Activated CD4-positive, alpha-beta T cell treated with anti-CD3 and anti-CD28 coated beads, Interleukin-2, amount 10 ng/mL, durations not matched to agents 24 days and 14 days (primary cell): Measurements from ENCODE around the gene GYPE. TPM values are rescaled to one million over a fixed set of nuclear protein-coding genes. Genes with fewer than 3 reads are reported as not detected.
"Not testable (repeated sequence)": the region's sequence is repeated elsewhere in the genome, so short reads cannot be mapped to it uniquely, and the experiment has no call there.

ENCODE experiments used
- DNase-seq: peaks from one replicate; pipeline ENCODE4 v3.0.0; 2022
- H3K27ac Mint-ChIP-seq: one replicate; pipeline ENCODE4 v1.8.0; 2022; ENCODE audit warnings: mild to moderate bottlenecking, mixed read lengths
- H3K27me3 Mint-ChIP-seq: one replicate; pipeline ENCODE4 v1.8.0; 2022; ENCODE audit warnings: mixed read lengths
- H3K36me3 Mint-ChIP-seq: one replicate; pipeline ENCODE4 v1.8.0; 2022; ENCODE audit warnings: low read depth, mild to moderate bottlenecking, mixed read lengths
- H3K4me1 Mint-ChIP-seq: one replicate; pipeline ENCODE4 v1.8.0; 2021; ENCODE audit warnings: mixed read lengths
- H3K4me3 Mint-ChIP-seq: one replicate; pipeline ENCODE4 v1.8.0; 2022; ENCODE audit warnings: mild to moderate bottlenecking, moderate library complexity, mixed read lengths
- H3K9me3 Mint-ChIP-seq: one replicate; pipeline ENCODE4 v1.8.0; 2021; ENCODE audit warnings: mixed read lengths
- intact Hi-C: fragments of 100-400 bp; cut with micrococcal nuclease; formaldehyde crosslinking; loops from one replicate; pipeline ENCODE4 v1.15.1; 2023
- total RNA-seq: library from RNA; stranded (reverse); gene quantifications from 2 replicates; pipeline ENCODE4 v1.2.3, GENCODE V29; 2022

GYPE gene
- not detected in 2 replicates for total RNA-seq

DNA sequence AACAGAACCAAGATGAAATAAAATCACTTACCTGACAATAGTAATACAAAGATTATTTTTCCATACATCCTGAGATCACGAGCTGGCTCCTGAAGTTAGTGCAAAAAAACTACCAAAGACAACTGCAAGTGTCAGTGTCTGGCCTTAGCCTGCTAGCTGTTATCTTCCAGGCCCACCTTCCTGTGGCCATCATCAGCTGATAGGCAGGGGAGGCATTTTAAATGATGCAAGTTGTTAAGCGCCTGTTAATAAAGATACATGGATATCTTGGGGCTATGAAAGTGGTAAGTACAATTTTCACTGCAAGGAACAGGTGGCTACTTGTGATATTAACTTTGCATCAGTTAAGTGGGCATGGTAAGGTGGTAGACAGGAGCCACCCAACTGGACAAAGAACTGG, at the start of gene GYPE:
Gene GYPE, minus strand, starts transcription at position 120 of the 400 bp plus-strand sequence. Its CDS starts 52 bp downstream, at position 68.
- H3K36me3 Mint-ChIP-seq, H3K9me3 Mint-ChIP-seq, H3K27ac Mint-ChIP-seq, H3K27me3 Mint-ChIP-seq, DNase-seq, H3K4me1 Mint-ChIP-seq, H3K4me3 Mint-ChIP-seq: not testable (repeated sequence)
- intact Hi-C loops, result loop anchor here (5.0 kb wide), 1 partner anchor 133 kb away; no protein-coding TSS in a partner anchor

DNA sequence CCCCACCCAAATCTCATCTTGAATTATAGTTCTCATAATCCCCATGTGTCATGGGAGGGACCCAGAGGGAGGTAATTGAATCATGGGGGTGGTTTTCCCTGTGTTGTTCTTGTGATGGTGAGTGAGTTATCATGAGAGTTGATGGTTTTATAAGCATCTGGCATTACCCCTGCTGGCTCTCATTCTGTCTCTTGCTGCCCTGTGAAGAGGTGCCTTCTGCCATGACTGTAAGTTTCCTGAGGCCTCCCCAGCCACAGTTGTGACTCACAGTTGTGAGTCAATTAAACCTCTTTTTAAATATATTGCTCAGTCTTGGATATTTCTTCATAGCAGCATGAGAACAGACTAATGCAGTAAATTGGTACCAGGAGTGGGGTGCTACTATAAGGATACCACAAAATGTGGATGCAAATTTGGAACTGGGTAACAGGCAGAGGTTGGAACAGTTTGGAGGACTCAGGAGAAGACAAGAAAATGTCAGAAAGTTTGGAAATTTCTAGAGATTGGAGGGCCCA, 46.2 kb upstream of the GYPE start:
- H3K9me3 Mint-ChIP-seq, H3K36me3 Mint-ChIP-seq, H3K27me3 Mint-ChIP-seq, H3K4me3 Mint-ChIP-seq, H3K4me1 Mint-ChIP-seq, intact Hi-C loops, DNase-seq, H3K27ac Mint-ChIP-seq: not testable (repeated sequence)

DNA sequence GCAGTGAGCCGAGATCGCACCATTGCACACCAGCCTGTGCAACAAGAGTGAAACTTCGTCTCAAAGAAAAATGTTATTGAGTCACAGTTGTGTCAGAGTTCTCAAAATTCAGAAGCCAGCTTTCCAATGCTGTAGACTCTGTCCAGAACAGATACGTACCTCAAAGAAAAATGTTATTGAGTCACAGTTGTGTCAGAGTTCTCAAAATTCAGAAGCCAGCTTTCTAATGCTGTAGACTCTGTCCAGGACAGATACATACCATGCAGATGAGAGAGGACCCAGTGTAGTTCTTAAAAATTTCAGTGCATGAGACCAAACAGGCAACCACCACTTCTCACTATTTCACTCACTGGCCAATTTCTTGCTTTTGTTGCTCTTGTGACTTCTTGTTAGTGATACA, 45.6 kb upstream of the GYPE start:
- H3K27me3 Mint-ChIP-seq, H3K4me3 Mint-ChIP-seq, H3K9me3 Mint-ChIP-seq, intact Hi-C loops, DNase-seq, H3K4me1 Mint-ChIP-seq, H3K27ac Mint-ChIP-seq, H3K36me3 Mint-ChIP-seq: not testable (repeated sequence)

DNA sequence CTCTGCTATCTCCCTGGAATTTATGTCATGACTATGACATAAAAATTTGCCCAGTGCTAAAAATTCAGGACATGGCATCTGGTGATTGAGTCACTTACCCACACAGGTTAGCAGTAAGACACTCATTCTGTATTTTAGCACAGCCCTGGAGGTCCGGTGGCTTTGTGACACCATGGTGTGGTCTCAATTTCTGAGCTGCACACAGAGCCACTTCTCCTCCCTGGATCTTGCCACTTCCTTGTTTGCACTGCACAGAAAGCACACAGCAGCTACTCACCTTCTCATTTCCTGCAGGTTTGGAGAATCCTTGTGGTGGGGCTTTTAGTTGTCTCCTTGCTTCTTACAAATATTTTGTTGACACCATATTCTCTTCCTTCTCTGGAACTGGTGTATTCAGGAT, 44.8 kb upstream of the GYPE start:
- H3K9me3 Mint-ChIP-seq, H3K4me1 Mint-ChIP-seq, H3K36me3 Mint-ChIP-seq, H3K27me3 Mint-ChIP-seq, H3K27ac Mint-ChIP-seq, intact Hi-C loops, H3K4me3 Mint-ChIP-seq, DNase-seq: not testable (repeated sequence)

DNA sequence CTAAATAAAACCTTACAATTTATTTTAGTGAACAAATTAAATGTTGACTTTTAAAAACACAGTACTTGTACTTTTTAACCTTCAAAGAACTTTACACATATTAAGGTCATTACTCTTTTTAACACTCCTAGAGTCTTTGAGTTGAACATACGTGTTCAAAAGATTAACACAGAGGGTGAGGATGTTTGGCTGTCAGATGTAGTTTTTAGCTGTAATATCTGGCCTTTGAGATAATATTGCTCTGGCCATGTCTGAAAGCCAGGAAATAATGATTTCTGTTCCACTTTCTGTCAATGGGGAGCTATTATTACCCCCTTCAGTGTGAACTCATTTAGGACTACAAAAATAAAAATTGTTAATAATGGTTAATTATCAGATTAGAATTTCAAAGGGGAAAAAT, 42.1 kb upstream of the GYPE start:
- H3K27ac Mint-ChIP-seq, H3K27me3 Mint-ChIP-seq, H3K4me3 Mint-ChIP-seq, H3K36me3 Mint-ChIP-seq, intact Hi-C loops, H3K4me1 Mint-ChIP-seq, H3K9me3 Mint-ChIP-seq, DNase-seq: not testable (repeated sequence)

DNA sequence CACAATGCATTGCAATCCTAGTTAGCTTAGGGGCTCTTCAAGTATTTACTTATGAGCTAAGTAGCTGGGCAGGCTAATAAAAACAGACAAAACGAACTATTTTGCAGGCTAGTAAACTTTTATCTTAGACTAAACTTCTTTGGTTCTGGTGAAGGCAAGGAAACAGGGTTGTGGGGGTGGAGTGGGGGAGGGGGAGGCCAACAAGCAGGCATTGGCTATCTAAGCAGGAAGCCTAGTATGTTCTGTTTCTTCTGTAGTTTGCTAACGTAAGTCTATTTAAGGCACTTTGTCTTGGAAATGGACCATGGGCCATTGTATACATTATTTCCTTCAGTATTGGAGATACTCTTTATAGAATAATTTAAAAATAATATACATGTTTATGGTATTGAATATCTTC, 35.3 kb upstream of the GYPE start:
- intact Hi-C loops, H3K9me3 Mint-ChIP-seq, H3K27me3 Mint-ChIP-seq, H3K36me3 Mint-ChIP-seq, H3K4me1 Mint-ChIP-seq, DNase-seq, H3K4me3 Mint-ChIP-seq, H3K27ac Mint-ChIP-seq: not testable (repeated sequence)

DNA sequence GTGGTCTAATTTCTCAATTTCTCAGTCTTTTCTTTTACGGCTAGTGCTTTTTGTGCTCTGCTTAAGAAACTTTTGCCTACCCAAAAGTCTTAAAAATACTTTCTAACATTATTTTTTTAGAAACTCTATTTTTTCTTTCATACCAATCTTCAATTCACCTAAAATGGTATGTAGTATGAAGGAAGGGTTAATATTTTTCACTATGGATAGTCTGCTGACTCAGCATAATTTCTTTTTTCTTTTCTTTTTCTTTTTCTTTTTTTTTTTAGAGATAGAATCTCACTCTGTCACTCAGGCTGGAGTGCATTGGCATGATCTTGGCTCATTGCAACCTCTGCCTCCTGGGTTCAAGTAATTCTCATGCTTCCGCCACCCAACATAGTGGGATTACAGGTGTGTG, 34.2 kb upstream of the GYPE start:
- Mint-ChIP-seq H3K36me3 (no peaks in the 10 kb centered on the region), H3K27ac (no peak overlapping the region)
- intact Hi-C loops, result no loop called here

DNA sequence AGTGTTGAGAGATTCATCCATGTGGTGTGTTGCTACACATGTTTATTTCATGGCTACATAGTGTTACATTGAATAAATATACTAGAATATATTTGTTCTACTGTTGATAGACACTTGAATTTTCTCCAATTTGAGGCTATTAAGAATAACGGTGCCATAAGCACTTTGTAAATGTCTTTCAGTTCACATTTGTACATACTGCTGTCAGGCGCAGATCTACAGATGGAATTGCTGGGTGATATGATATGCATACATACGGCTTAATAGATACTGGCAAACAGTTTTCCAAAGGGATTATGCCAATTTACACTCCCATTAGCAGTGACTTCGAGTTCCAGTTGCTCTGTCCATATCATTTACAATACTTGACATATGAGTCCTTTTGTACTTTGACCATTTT, 33.5 kb upstream of the GYPE start:
- H3K9me3 Mint-ChIP-seq, H3K4me1 Mint-ChIP-seq, H3K27me3 Mint-ChIP-seq, intact Hi-C loops, H3K36me3 Mint-ChIP-seq, H3K27ac Mint-ChIP-seq, H3K4me3 Mint-ChIP-seq: not testable (repeated sequence)
- DNase-seq, result peak; percentile 10

More for the DNA sequence above, 34.2 kb upstream of the GYPE start:
- Mint-ChIP-seq H3K4me1 (no peaks in the 10 kb centered on the region), H3K9me3 (no peaks in the 10 kb centered on the region), H3K27me3 (no peaks in the 10 kb centered on the region), H3K4me3 (no peak overlapping the region)
- peak; percentile 27 for DNase-seq

DNA sequence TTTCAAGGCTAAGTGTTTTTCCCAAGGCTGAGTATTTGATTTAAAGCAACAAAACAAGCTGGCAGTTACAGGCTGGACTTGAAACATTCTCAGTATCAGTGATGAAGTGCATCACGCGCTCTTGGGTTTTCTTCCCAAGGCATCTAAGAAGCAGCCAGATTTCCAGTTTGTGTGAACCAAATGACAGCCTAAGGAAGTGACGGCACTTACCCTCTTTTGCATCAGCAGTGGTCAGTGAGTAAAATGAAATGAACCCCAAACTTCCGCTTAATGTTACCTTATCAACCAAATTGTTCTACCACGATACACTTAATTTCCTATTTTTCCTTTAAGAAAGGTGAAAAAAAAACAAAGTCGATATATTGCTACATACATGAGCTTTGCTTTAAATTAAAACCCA, 15.8 kb upstream of the GYPE start:
- H3K9me3 Mint-ChIP-seq, result no peaks in the 10 kb centered on the region
- H3K4me1 Mint-ChIP-seq, result no peaks in the 10 kb centered on the region
- H3K36me3 Mint-ChIP-seq, result no peaks in the 10 kb centered on the region
- intact Hi-C loops, result no loop called here
- no peak overlapping the region for H3K4me3 Mint-ChIP-seq
- H3K27me3 Mint-ChIP-seq, result no peaks in the 10 kb centered on the region
- no peak overlapping the region for H3K27ac Mint-ChIP-seq
- no peak for DNase-seq

DNA sequence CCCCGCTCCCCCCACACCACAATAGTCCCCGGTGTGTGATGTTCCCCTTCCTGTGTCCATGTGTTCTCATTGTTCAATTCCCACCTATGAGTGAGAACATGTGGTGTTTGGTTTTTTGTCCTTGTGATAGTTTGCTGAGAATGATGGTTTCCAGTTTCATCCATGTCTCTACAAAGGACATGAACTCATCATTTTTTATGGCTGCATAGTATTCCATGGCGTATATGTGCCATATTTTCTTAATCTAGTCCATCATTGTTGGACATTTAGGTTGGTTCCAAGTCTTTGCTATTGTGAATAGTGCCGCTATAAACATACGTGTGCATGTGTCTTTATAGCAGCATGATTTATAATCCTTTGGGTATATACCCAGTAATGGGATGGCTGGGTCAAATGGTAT, 11.1 kb upstream of the GYPE start:
- H3K4me3 Mint-ChIP-seq, H3K9me3 Mint-ChIP-seq, intact Hi-C loops: not testable (repeated sequence)

DNA sequence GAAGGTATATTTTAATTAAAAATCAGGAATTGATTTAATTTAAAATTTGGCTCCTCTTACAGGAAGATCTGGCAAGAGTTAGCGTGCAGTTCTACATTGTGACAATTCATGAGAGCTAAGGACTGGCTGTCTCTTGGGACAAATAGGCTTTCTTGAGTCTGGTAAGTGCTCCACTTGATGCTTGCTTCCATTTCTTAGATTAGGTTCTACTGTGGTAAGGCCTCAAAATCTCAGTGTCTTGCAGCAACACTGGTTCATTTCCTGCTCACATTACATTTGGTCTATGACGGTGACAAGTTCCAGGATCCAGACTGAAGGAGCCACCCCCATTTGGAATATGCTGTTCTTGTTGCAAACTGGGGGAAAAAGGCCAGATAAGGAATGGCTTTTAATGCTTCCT, 7.1 kb upstream of the GYPE start:
- H3K9me3 Mint-ChIP-seq, H3K4me3 Mint-ChIP-seq, H3K27ac Mint-ChIP-seq, intact Hi-C loops, H3K36me3 Mint-ChIP-seq, DNase-seq, H3K4me1 Mint-ChIP-seq: not testable (repeated sequence)
- H3K27me3 Mint-ChIP-seq, result peaks cover 12% of the 10 kb centered on the region

More for the DNA sequence above, 11.1 kb upstream of the GYPE start:
- H3K27me3 Mint-ChIP-seq, H3K27ac Mint-ChIP-seq, H3K4me1 Mint-ChIP-seq, H3K36me3 Mint-ChIP-seq, DNase-seq: not testable (repeated sequence)

DNA sequence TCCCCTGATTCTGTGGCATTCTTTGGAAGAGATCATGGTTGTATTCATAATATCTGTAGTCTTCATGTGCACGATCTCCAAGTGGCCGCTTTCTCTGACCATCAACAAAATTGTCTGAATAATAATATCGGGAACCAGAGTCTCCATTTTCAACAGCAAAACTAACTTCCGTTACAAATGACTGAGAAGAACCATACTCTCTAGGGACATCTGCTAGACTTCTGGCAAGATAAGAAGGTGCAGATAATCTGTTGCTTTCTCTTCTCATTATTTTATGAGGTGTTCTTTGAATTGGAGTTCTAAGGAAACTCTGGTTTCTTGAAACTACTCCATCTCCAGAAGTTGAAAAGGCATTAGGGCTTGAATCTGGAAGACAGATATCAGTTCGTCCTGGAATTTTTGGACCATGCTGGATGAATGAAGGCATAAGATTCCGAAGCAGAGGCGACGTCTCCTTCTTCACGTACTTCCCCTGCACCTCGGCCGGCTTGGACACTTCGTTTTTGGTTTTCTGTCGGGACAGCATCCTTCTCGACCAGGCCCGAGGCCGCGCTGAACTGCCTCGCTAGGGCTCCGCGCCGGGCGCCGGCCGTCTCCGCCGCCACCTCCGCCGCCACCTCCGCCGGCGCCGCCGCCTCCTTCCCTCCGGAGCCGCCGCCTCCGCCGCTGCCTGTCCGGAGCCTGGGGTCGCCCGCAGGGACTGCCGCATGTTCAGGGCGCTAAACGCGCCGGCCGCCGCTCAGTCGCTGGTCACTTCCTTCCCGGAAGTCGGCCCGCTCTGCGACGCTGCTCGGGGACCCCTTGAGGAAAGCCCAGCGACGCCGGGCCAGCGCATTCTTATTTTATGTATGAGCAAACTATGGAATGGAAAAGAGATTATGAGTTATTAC, 6.4 kb upstream of the GYPE start:
- H3K9me3 Mint-ChIP-seq, H3K27ac Mint-ChIP-seq, H3K4me1 Mint-ChIP-seq, intact Hi-C loops, H3K36me3 Mint-ChIP-seq: not testable (repeated sequence)
- Mint-ChIP-seq H3K4me3 (peak overlapping the region; percentile 76), H3K27me3 (peaks cover 12% of the 10 kb centered on the region)
- peak; percentile 67 for DNase-seq

DNA sequence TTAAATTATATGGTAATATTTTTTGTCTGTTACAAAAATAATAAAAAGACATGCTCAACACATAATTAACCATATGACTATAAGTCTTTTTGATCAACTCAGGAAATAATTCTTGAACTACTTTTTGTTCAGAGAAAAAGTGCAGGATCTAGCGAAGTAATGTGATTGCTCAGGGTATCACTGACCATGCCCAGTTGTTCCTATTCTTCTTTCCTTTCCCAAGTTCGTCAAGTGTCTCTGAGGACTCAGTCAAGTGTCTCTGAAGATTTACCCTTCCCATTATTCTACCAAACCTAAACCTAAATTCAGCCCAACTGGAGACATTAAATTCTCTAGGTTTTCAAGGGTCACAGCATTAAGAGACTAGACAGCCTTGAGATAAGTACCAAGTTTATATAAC, 5.5 kb upstream of the GYPE start:
- H3K4me1 Mint-ChIP-seq, DNase-seq, H3K27ac Mint-ChIP-seq, intact Hi-C loops, H3K36me3 Mint-ChIP-seq, H3K9me3 Mint-ChIP-seq: not testable (repeated sequence)
- Mint-ChIP-seq H3K4me3 (peak overlapping the region; percentile 24), H3K27me3 (peaks cover 12% of the 10 kb centered on the region)

DNA sequence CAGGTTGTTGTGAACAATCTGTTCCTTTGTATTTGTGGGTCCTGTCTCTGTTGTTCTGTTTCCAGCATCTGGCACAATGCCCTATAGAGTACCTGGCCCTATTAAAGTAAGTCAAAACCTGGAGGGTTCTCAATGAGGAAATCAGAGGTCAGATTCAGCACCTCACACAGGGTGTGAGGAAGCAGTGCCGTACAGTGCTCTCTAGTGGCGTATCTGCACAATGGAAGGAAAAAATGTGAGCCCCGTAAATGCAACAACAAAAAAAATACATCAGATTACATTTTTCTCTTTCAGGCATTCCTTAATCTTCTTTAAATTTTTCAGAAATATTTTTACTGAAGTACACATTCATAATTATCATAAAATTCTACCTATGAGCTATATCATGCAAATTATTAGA, 2.5 kb upstream of the GYPE start:
- H3K4me1 Mint-ChIP-seq, H3K36me3 Mint-ChIP-seq, H3K27ac Mint-ChIP-seq, H3K9me3 Mint-ChIP-seq, H3K4me3 Mint-ChIP-seq: not testable (repeated sequence)
- H3K27me3 Mint-ChIP-seq, result peaks cover 12% of the 10 kb centered on the region
- intact Hi-C loops, result loop anchor here (2.0 to 5.0 kb wide), 2 partner anchors 136 to 349 kb away; no protein-coding TSS in a partner anchor
- DNase-seq, result peak; percentile 62

DNA sequence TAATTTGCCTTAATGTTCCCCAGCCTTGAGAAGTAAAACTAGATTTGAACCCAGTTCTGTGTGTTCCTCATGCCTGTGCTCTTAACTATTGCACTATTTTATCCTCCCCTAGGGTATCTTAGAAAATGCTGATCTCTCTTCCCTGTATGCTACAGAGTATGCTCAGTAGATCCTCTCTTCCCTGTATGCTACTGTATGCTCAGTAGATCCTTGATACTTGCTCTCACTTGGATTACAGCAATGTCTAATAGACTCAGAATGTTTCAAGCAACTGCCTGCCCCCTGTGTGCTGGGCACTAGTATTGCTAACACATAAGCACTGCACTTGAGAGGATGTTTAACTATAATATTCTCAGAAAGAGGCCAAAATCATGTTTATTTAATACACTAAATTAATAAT, 928 bp downstream of the GYPE start:
- H3K9me3 Mint-ChIP-seq, H3K4me3 Mint-ChIP-seq, H3K27ac Mint-ChIP-seq, H3K4me1 Mint-ChIP-seq, DNase-seq, H3K36me3 Mint-ChIP-seq, H3K27me3 Mint-ChIP-seq, intact Hi-C loops: not testable (repeated sequence)
